ENCODE data around the gene ZNF408.

- TF ChIP-seq, protein P1, sequence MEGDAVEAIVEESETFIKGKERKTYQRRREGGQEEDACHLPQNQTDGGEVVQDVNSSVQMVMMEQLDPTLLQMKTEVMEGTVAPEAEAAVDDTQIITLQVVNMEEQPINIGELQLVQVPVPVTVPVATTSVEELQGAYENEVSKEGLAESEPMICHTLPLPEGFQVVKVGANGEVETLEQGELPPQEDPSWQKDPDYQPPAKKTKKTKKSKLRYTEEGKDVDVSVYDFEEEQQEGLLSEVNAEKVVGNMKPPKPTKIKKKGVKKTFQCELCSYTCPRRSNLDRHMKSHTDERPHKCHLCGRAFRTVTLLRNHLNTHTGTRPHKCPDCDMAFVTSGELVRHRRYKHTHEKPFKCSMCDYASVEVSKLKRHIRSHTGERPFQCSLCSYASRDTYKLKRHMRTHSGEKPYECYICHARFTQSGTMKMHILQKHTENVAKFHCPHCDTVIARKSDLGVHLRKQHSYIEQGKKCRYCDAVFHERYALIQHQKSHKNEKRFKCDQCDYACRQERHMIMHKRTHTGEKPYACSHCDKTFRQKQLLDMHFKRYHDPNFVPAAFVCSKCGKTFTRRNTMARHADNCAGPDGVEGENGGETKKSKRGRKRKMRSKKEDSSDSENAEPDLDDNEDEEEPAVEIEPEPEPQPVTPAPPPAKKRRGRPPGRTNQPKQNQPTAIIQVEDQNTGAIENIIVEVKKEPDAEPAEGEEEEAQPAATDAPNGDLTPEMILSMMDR (IDR thresholded peaks at IDR 0.05; ENCODE audit: insufficient read depth, low read length, poor library complexity, severe bottlenecking) = no peak
- TF ChIP-seq EZH2phosphoT487 (conservative IDR thresholded peaks at IDR 0.05; ENCODE audit: low read length) = no peak
Measured at GRCh38 chr11:46679241-46680163, 21.3 kb upstream of the ZNF408 start.

Data from SU-DHL-6 (cell line).